PC-9 (cell line): ENCODE measurements around the gene SP110.

Experiments
- CTCF ChIP-seq: fragments of 200-600 bp; sonication (generic); conservative IDR thresholded peaks from 2 replicates; pipeline ENCODE4 v1.6.1; 2017; ENCODE audit warnings: mixed run types, antibody characterized with exemption, mild to moderate bottlenecking, moderate library complexity
- EZH2 ChIP-seq: fragments of 200-600 bp; sonication (generic); IDR thresholded peaks from 2 replicates; pipeline ENCODE4 v1.8.0; 2017; ENCODE audit warnings: antibody characterized with exemption, low read depth

- TF ChIP-seq CTCF (no peak), EZH2 (no peak)
These were observed 2.4 kb downstream of the SP110 start for GRCh38 chr2:230217424-230217823.
